Thyroid gland (tissue), 4 donors: Measurements from ENCODE around the gene FEM1B. TPM values are rescaled to one million over a fixed set of nuclear protein-coding genes. Genes with fewer than 3 reads are reported as not detected.

Source experiments
- DNase-seq, 2 donors: peaks; one replicate each; pipeline ENCODE4 v3.0.0-alpha.2; 2019
- H3K27ac ChIP-seq, 3 donors: fragments of 200-600 bp; sonication (generic); 1 replicate in 2 of 3; 2 replicates in 1 of 3; pipeline ENCODE4 v1.5.1; 2016 to 2019; ENCODE audit warnings: mild to moderate bottlenecking in 1 of 3, moderate library complexity in 1 of 3
- H3K27me3 ChIP-seq: fragments of 200-600 bp; sonication (generic); one replicate; pipeline ENCODE4 v1.5.1; 2019
- H3K36me3 ChIP-seq, 2 donors: fragments of 200-600 bp; sonication (generic); one replicate each; pipeline ENCODE4 v1.5.1; 2016 to 2019
- H3K4me1 ChIP-seq, 2 donors: fragments of 200-600 bp; sonication (generic); one replicate each; pipeline ENCODE4 v1.5.1; 2017 to 2019
- H3K4me3 ChIP-seq, 3 donors: fragments of 200-600 bp; sonication (generic); replicated peaks in 1 of 3; 1 replicate in 2 of 3; 2 replicates in 1 of 3; pipeline ENCODE4 v1.5.1; 2016; ENCODE audit warnings: mild to moderate bottlenecking in 1 of 3
- H3K9me3 ChIP-seq: fragments of 200-600 bp; sonication (generic); one replicate; pipeline ENCODE4 v1.5.1; 2017
- POLR2A ChIP-seq, 2 donors: fragments of 450-650 bp; IDR thresholded peaks; one replicate each; pipeline ENCODE4 v1.6.1; 2017; ENCODE audit warnings: antibody characterized with exemption in 2 of 2, mild to moderate bottlenecking in 2 of 2, moderate library complexity in 1 of 2
- WGBS, 2 donors: methylation state at CpG; one replicate each; pipeline ENCODE4 v1.1.5; 2017; 5-methylcytosine and 5-hydroxymethylcytosine counted together
- intact Hi-C: fragments of 100-400 bp; cut with DNase I; formaldehyde crosslinking; loops from one replicate; pipeline ENCODE4 v1.15.1; 2023
- total RNA-seq, 4 donors: library from RNA; depleted of rRNA; stranded (reverse); fragments of >200 nt; gene quantifications; one replicate each; pipeline ENCODE4 v1.2.3, GENCODE V29; 2016
- TF ChIP-seq, protein P1 (sequence below), 6 experiments: fragments of 200-600 bp in 3 of 6; fragments of 450-650 bp in 3 of 6; sonication (generic) in 3 of 6; IDR thresholded peaks; one replicate each; pipeline ENCODE4 v1.5.1; 2016 to 2019; ENCODE audit warnings: antibody characterized with exemption in 6 of 6, mild to moderate bottlenecking in 2 of 6, inconsistent platforms in 1 of 6, moderate library complexity in 1 of 6

The FEM1B gene
- total RNA-seq, 4 donors from 2014 or later = 43.2 to 60.4 (median 45.2) TPM

DNA sequence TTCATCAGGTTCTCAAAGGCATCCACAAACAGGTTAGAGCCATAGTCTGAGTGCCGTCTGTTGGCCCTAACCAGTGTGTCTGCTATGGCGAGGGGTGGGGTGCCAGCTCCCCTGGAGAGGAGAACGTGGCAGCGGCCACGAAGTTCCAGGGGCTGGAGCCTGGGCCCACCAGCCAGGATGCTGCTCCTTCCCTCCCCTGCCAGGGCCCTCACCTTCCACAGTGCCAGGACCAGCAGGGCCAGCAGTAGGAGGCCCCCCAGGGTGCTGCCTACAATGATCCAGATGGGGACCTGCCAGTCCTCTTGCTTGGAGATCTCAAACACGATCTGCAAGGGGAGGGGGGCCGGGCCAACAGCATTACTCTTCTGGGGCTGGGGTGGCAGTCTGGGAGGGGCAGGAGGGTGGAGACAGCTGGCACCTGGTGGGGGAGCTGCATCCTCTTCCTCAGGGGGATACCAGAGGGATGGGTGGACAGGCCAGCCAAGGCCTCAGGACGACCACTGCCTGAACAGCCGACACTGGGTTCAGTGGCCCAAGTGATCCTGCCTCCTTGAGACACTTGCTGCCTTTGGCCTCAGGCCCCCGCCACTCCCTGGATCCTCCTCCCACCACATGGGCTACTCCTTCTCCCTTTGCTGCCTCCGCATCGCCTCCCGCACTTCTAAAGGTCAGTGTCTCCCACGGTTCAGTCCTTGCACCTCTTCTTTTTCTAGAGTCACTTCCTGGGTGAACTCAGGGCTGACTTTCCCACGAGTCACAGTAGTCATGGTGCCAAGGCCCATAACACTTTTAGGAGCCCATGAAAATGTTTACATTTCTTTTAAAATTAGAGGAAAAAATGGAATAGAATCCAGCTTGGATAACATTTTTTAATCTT is 26.3 kb downstream of the FEM1B start:
- 82 to 87% methylated on average over 13 to 15 of the region's 15 CpGs for WGBS, 2 donors
- Histone ChIP-seq H3K4me1 (peaks cover 4 to 8% of the 10 kb centered on the region in 2 donors), H3K4me3 (no peak overlapping the region), H3K9me3 (no peaks in the 10 kb centered on the region), H3K36me3 (no peaks in the 10 kb centered on the region), H3K27me3 (no peaks in the 10 kb centered on the region), H3K27ac (no peak overlapping the region)
- DNase-seq = no peak
- intact Hi-C loops = no loop called here
- no peak for TF ChIP-seq POLR2A (IDR thresholded peaks at IDR 0.05)
- TF ChIP-seq, protein P1, sequence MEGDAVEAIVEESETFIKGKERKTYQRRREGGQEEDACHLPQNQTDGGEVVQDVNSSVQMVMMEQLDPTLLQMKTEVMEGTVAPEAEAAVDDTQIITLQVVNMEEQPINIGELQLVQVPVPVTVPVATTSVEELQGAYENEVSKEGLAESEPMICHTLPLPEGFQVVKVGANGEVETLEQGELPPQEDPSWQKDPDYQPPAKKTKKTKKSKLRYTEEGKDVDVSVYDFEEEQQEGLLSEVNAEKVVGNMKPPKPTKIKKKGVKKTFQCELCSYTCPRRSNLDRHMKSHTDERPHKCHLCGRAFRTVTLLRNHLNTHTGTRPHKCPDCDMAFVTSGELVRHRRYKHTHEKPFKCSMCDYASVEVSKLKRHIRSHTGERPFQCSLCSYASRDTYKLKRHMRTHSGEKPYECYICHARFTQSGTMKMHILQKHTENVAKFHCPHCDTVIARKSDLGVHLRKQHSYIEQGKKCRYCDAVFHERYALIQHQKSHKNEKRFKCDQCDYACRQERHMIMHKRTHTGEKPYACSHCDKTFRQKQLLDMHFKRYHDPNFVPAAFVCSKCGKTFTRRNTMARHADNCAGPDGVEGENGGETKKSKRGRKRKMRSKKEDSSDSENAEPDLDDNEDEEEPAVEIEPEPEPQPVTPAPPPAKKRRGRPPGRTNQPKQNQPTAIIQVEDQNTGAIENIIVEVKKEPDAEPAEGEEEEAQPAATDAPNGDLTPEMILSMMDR (IDR thresholded peaks at IDR 0.05) = no peak

DNA sequence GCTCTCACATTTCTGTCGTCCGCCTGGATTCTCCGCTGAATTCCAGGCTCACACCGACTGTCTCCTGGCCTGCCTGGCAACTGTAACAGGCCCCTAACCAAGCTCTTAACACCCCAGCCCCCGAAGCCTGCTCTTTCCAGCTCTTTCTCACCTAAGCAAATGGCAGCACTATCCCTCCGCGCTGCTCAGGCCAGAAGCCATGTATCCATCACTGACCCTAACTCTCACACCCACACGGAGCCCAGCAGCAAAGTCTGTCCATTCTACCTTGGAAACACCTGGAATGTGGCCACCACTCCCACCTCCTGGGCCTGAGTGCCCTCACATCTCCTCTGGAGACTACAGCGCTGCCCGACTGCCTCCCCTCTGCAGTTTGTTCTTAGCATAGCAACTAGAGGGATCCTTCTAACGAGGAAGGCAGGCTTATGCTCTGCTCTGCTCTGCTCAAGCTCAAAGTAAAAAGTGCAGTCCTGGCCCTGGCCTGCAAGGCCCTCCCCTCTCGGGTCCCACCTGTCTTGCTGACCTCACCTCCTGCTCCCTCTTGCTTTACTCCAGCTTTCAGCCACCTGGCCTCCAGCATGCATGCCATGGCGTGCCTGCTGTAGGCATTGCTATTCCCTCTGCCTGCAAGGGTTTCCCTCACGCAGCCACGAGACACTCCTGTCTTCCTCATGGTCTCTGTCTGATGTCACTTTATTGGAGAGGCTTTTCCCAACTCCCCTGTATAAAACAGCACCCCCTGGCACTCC is 27.2 kb downstream of the FEM1B start:
- Histone ChIP-seq H3K36me3 (no peaks in the 10 kb centered on the region), H3K4me1 (peaks cover under 1 to 11% of the 10 kb centered on the region in 2 donors), H3K4me3 (no peak overlapping the region), H3K27ac (no peak overlapping the region), H3K9me3 (no peaks in the 10 kb centered on the region), H3K27me3 (no peaks in the 10 kb centered on the region)
- no peak for DNase-seq
- intact Hi-C loops = loop anchor here (5.0 kb wide), 2 partner anchors 78 to 248 kb away; no protein-coding TSS in a partner anchor
- TF ChIP-seq, protein P1 (IDR thresholded peaks at IDR 0.05) = no peak
- no peak for TF ChIP-seq POLR2A (IDR thresholded peaks at IDR 0.05)
- 70 to 71% methylated on average over 15 of the region's 15 CpGs for WGBS, 2 donors

DNA sequence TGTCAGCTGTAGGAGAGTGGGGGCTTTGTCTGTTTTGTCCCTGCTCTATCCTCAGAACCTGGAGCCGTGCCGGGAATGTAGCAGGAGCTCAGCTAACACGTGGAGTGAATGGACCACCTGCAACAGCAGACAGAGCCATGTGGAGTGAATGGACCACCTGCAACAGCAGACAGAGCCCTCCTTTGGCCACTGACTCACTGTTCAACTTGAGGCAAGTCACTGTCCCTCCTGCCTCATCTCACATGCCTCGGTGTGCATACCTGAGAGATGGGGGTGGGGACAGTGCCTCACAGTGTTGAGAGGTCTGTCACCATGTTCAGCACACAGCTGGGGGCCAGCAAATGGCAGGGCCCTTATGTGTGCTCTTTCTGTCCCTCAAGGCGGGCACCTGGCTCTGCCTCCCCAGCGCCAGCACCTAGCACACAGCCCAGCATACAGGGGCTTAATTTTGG is 27.9 kb downstream of the FEM1B start:
- no peak for TF ChIP-seq POLR2A (IDR thresholded peaks at IDR 0.05)
- TF ChIP-seq, protein P1 (IDR thresholded peaks at IDR 0.05) = no peak
- H3K36me3 ChIP-seq = no peaks in the 10 kb centered on the region
- no peak overlapping the region for H3K4me3 ChIP-seq
- no peaks in the 10 kb centered on the region for H3K9me3 ChIP-seq
- WGBS, 2 donors = 74 to 84% methylated on average over 5 to 6 of the region's 6 CpGs
- intact Hi-C loops = loop anchor here (5.0 kb wide), 2 partner anchors 77 to 247 kb away; no protein-coding TSS in a partner anchor
- peaks cover 0 to 10% of the 10 kb centered on the region in 2 donors for H3K4me1 ChIP-seq
- no peak overlapping the region for H3K27ac ChIP-seq
- H3K27me3 ChIP-seq = no peaks in the 10 kb centered on the region
- DNase-seq = no peak

DNA sequence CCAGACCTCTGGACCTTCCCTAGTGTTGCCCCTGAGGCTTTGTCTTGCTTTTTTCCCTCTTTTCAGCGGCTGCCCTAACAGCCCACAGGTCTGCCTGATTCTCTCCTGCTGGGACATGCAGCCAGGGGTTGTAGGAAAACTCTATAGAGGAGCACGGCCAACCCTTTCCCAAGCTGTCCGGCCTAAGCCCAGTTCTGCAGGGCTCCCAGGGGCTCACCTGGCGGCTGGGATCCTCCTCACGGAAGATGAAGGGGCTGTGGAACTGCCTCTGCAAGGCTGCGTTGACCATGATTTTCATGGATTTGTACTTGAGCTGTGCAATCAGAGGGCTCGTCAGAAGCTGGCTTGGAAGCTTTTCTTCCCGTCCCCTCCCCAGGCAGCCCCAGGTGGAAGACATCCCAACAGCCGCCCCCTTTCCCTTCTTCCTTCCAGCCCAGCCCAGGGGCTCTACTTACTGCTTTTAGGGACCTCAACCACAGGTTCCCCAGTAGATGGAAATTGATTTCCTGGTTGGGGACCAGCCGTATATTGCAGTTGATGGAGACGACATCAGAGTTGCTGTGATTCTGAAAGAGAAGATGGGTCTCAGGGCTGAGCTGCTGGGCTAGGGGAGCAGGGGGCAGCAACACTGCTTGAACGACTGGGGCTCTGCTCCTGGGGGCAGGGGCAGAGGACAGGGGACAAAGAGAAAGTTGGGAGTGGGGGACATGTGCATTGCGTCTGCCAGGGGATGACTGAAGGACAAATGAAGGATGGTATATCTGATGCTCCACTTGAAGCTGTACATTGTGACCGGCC is 29.8 kb downstream of the FEM1B start:
- Histone ChIP-seq H3K27me3 (no peaks in the 10 kb centered on the region), H3K27ac (no peak overlapping the region), H3K36me3 (no peaks in the 10 kb centered on the region), H3K9me3 (no peaks in the 10 kb centered on the region), H3K4me1 (peaks cover 0 to 10% of the 10 kb centered on the region in 2 donors), H3K4me3 (no peak overlapping the region)
- TF ChIP-seq, protein P1 (IDR thresholded peaks at IDR 0.05) = no peak
- TF ChIP-seq POLR2A (IDR thresholded peaks at IDR 0.05) = no peak
- DNase-seq = no peak
- intact Hi-C loops = loop anchor here (5.0 kb wide), 2 partner anchors 75 to 245 kb away; no protein-coding TSS in a partner anchor
- WGBS, 2 donors = 80 to 85% methylated on average over 13 to 14 of the region's 14 CpGs
